GM15510 (cell line): ENCODE measurements around the gene INCA1.

ENCODE experiments used
- POLR2A ChIP-seq: IDR thresholded peaks from 3 replicates; pipeline ENCODE4 v1.6.1; 2011; ENCODE audit warnings: borderline replicate concordance; ENCODE audit not compliant: insufficient read length; ENCODE audit errors: extremely low read depth

INCA1 gene

GRCh38 chr17:4948166-4948930, 49.0 kb downstream of the INCA1 start, which contains the start of gene PFN1:
TSS of gene PFN1 (minus strand) at chr17:4948530. CDS start at chr17:4948394, 136 bp downstream.
- TF ChIP-seq POLR2A = peak; percentile 97

DNA sequence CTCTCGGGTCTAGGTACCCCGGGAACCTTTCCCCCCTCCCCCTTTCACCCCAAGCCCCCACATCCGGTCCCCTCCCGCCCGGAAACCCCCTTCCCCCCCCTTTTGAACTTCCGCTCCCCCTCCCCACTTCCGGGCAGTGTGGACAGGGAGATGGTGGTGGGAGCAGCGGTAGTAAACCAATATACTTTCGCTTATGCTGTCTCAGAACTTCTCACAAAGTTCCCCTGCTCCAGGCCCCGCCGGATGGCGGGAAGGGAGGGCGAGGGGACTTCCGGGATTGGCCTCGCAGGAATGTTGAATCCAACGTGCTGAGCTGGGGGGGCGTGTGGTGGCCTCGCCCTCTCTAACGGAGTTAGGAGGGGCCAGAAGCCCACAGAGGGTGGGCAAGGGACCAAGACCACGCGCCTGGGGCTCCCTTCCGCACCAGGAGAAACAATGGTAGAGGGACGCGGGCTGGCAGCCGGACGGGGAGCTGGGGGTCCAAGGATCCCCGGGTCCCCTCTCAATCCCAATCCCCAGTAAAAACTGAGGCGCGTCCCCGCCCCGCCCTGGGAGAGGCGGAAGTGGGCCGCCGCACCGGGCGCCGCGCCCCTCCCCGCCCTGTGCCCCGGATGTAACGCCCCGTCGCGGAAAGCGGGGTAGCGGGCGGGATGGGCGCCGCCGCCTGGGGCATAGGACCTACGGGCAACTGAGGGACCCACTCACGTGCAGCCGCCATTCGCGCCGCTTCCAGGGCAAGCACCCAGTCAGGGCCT, 49.7 kb downstream of the INCA1 start:
- no peak for TF ChIP-seq POLR2A

GRCh38 chr17:4947010-4947410, 50.3 kb downstream of the INCA1 start:
- TF ChIP-seq POLR2A = no peak

- TF ChIP-seq POLR2A = no peak
Measured at GRCh38 chr17:4946312-4946976, 50.9 kb downstream of the INCA1 start.

DNA sequence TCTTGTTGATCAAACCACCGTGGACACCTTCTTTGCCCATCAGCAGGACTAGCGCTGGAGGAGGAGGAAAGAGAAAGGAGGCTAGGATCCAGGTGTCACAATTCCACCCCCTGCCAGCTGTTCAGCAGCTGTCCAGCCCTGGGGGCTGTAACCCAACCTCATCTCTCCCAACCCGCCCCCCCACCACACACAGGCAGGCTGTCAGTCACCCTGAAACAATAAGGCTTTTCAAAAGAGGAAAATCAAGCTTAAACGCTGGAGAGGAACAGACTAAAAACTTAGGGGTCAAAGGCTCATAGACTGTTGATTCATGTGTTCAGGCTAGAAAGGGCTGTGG, 51.4 kb downstream of the INCA1 start:
- no peak for TF ChIP-seq POLR2A

DNA sequence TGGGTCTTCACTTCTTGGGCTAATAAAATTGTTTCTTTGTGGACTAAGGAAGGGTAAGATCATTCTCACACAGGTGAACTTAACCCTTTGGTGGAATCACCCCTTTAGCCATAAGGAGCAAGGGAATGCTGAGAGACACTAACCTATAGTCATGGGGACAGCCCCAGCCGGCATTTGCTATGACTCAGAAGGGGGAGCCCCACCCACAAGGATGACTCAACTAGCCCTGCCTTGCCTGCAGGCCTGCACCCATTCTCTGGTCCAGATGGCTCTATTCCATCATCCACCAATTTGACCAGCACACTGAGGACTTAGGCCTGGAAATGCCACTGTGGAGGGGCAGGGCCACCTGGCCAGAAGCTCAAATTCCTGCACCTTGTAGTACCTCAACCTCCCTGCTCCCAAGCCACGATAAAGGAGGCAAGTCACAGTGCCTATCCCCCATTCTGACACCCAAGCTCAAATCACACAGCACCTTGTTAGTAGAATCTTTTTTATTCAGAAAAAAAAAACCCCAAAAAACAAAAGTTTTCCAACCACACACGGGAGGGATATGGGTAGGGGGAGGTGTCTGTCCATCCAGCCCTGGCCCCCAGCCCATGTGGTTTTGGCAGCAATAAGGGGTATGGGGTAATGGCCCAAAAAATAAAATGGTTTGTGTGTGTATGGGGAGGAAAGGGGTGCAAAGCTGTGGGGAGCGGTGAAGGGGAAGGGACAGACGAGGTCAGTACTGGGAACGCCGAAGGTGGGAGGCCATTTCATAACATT, 52.0 kb downstream of the INCA1 start:
- peak; percentile 59 for TF ChIP-seq POLR2A

GRCh38 chr17:4944554-4945175, 52.7 kb downstream of the INCA1 start:
- peak; percentile 32 for TF ChIP-seq POLR2A

- no peak for TF ChIP-seq POLR2A
Measured at GRCh38 chr17:4944163-4944553, 53.2 kb downstream of the INCA1 start.

DNA sequence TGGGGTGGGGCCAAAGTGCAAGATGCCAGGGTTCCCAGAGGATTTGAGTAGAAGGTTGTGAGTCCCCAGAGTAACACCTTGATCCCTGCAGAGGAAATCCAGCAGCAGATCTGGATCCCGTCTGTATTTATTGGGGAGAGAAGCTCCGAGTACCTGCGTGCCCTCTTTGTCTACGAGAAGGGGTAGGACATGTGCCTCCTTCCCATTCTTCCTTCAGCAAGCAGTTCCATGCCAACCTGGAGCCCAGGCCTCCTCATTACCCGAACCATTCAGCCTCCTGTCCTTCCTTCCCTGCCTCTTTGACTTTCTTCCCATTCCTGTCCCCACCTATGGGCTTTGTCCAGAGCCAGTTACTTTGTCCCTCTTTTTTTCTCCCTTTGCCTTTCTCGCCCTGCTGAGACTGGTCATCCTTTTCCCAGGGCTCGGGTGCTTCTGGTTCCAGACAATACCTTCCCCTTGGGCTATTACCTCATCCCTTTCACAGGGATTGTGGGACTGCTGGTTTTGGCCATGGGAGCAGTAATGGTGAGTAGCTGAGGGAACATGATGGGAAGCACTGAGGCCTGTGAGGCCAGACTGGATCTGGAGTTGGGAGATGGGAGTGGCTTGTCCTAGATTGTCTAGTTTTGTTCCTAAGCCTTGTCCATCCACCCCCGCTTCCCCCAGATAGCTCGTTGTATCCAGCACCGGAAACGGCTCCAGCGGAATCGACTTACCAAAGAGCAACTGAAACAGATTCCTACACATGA, 54.4 kb downstream of the INCA1 start:
- no peak for TF ChIP-seq POLR2A

DNA sequence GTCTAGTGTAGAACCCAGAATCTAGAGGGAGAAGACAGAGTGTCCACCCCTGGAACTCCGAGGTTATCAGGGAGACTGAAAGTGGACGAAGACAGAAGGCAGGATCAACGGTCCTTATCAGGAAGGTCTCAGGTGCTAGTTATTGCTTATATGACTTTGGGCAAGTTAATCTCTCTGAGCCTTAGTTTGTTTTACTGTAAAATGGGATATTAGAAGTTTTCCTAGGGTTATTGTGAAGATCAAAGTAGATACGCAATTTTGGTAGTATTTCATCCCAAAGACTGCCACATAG, 56.1 kb downstream of the INCA1 start:
- TF ChIP-seq POLR2A = no peak

DNA sequence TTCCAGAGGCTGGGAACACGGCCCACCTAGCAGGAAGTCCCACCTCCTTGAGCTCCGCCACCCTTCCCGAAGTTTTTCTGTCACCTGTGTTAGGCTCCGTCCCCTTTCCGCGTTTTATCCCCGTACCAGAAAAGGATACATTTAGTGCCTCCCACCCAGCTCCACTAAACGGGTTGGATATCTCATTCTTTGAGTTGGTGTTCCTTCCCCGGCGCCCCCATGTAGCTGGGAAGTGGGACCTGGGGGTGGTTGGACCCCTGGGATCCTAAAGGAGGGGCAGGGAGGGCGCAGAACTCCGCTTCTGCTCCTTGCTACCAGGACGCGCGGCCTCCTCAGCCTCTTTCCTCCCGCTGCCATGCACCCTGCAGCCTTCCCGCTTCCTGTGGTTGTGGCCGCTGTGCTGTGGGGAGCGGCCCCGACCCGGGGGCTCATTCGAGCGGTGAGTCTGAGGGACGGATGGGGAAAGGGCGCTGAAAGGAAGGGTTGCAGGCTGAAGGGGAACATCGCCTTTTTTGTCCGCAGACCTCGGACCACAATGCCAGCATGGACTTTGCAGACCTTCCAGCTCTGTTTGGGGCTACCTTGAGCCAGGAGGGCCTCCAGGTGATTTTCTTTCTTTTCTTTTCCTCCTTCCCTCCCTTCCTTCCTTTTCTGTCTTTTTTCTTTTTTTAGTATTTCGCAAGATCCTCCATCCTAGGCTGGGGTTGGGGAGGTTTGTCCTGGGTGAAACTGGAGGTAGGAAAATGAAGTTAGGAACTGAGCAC, 56.6 kb downstream of the INCA1 start:
- TF ChIP-seq POLR2A = no peak

DNA sequence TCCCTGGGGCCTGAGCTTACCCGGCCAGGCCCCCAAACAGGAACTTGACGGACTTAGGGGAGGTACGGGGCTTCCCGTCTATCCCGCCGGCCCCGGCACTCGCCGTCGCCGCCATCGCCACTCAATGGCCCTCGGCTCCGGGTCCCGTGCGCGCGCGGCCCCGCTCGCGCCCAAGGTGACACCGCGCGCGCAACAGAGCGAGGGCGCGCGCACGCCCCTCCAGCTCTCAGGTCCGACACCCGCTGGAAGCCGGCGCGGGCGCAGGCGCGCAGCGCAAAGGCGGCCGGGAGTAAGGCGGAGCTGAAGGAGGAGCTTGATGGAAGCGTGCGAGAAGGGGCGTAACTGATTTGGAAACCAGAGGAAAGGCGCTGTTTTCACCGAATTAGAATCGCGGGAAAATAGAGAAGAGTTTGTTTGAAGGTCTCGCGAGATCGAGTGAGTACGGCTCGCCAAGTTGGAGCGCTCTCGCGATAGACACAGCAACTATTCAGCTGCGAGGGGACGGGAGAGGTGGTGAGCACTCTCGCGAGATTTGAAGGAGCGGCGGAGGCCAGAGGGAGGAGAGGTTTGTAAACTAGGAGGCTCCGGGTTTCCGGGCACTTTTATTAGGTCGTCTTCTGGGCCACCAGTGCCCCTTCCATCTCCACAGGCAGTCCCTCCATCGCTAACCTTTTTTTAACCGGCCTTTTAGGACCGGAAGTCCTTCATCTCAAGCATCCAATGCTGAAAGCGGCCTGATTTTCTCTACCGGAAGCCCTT, 57.3 kb downstream of the INCA1 start, which contains the start of the genes RNF167 and SLC25A11:
RNF167 (plus strand) TSS at position 473 of the 759 bp plus-strand sequence. CDS start 642 bp downstream, outside the sequence.
SLC25A11 (minus strand) TSS at position 251 of the 759 bp plus-strand sequence; CDS start at position 115, 136 bp downstream.
- peak; percentile 97 for TF ChIP-seq POLR2A
